Measurements from ENCODE around the gene ARID4B. TPM values are rescaled to one million over a fixed set of nuclear protein-coding genes. Genes with fewer than 3 reads are reported as not detected.
"Not testable (repeated sequence)": the region's sequence is repeated elsewhere in the genome, so short reads cannot be mapped to it uniquely, and the experiment has no call there.

The ARID4B gene
- total RNA-seq, 4 donors from 2014 or later = 26.7 to 49.2 (median 39.1) TPM

- Histone ChIP-seq H3K27me3 (no peaks in the 10 kb centered on the region), H3K36me3 (peaks cover 0 to 26% of the 10 kb centered on the region in 2 donors), H3K4me1 (peaks cover 2 to 67% (median 14%) of the 10 kb centered on the region in 3 donors), H3K4me3 (no peak overlapping the region), H3K27ac (no peak overlapping the region), H3K9me3 (no peaks in the 10 kb centered on the region)
- ATAC-seq = no peak
- WGBS, 2 donors (ENCODE audit: low coverage in 1 of 2) = 92 to 93% methylated on average over 3 to 4 of the region's 4 CpGs
- no peak for TF ChIP-seq POLR2A (IDR thresholded peaks at IDR 0.05)
- no peak for TF ChIP-seq CTCF (IDR thresholded peaks at IDR 0.05)
- no peak for TF ChIP-seq EP300 (IDR thresholded peaks at IDR 0.05)
- no peak for TF ChIP-seq POLR2AphosphoS5 (IDR thresholded peaks at IDR 0.05)
Measured at GRCh38 chr1:235315735-235316134, 12.2 kb downstream of the ARID4B start.

- H3K4me1 ChIP-seq = peaks cover 2 to 67% (median 14%) of the 10 kb centered on the region in 3 donors
- WGBS, 2 donors (ENCODE audit: low coverage in 1 of 2) = 93 to 94% methylated on average over 2 to 5 of the region's 5 CpGs
- no peaks in the 10 kb centered on the region for H3K9me3 ChIP-seq
- H3K27me3 ChIP-seq = no peaks in the 10 kb centered on the region
- no peak for ATAC-seq
- no peak overlapping the region for H3K4me3 ChIP-seq
- TF ChIP-seq CTCF (IDR thresholded peaks at IDR 0.05) (no peak), EP300 (IDR thresholded peaks at IDR 0.05) (no peak), POLR2AphosphoS5 (IDR thresholded peaks at IDR 0.05) (no peak), POLR2A (IDR thresholded peaks at IDR 0.05) (no peak)
- peaks cover 0 to 26% of the 10 kb centered on the region in 2 donors for H3K36me3 ChIP-seq
- H3K27ac ChIP-seq = no peak overlapping the region
Measured at GRCh38 chr1:235315173-235315572, 12.8 kb downstream of the ARID4B start.

- 32 to 36% methylated on average over 4 of the region's 4 CpGs for WGBS, 2 donors (ENCODE audit: low coverage in 1 of 2)
- Histone ChIP-seq H3K27ac (no peak overlapping the region), H3K4me3 (no peak overlapping the region), H3K9me3 (no peaks in the 10 kb centered on the region), H3K4me1 (peaks cover 2 to 58% (median 14%) of the 10 kb centered on the region in 3 donors), H3K27me3 (no peaks in the 10 kb centered on the region), H3K36me3 (peaks cover 0 to 18% of the 10 kb centered on the region in 2 donors)
- TF ChIP-seq EP300 (IDR thresholded peaks at IDR 0.05) (no peak), CTCF (IDR thresholded peaks at IDR 0.05) (no peak), POLR2AphosphoS5 (IDR thresholded peaks at IDR 0.05) (no peak), POLR2A (IDR thresholded peaks at IDR 0.05) (no peak)
- ATAC-seq = no peak
Measured at GRCh38 chr1:235313931-235314678, 13.9 kb downstream of the ARID4B start.

- no peak overlapping the region for H3K4me3 ChIP-seq
- no peak for TF ChIP-seq POLR2A (IDR thresholded peaks at IDR 0.05)
- H3K4me1 ChIP-seq = peaks cover 2 to 56% (median 14%) of the 10 kb centered on the region in 3 donors
- 56 to 63% methylated on average over 4 to 6 of the region's 6 CpGs for WGBS, 2 donors (ENCODE audit: low coverage in 1 of 2)
- H3K27me3 ChIP-seq = no peaks in the 10 kb centered on the region
- no peak for ATAC-seq
- H3K36me3 ChIP-seq = peaks cover 0 to 10% of the 10 kb centered on the region in 2 donors
- H3K27ac ChIP-seq = no peak overlapping the region
- no peaks in the 10 kb centered on the region for H3K9me3 ChIP-seq
Measured at GRCh38 chr1:235313262-235313661, 14.7 kb downstream of the ARID4B start.

GRCh38 chr1:235309206-235309605 is 18.8 kb downstream of the ARID4B start:
- ATAC-seq = not testable (repeated sequence)
- WGBS, 2 donors (ENCODE audit: low coverage in 1 of 2) = no CpG with 5 or more reads among the region's 32 CpGs

More at GRCh38 chr1:235309206-235309605, 18.8 kb downstream of the ARID4B start:
- H3K27ac ChIP-seq, H3K9me3 ChIP-seq, H3K27me3 ChIP-seq, H3K4me3 ChIP-seq, H3K36me3 ChIP-seq: not testable (repeated sequence)
- peaks cover 12 to 82% (median 20%) of the 10 kb centered on the region in 3 donors for H3K4me1 ChIP-seq

Data from gastroesophageal sphincter (tissue), 4 donors.